Fibroblast of skin of abdomen (primary cell): ENCODE measurements around the gene TGOLN2. TPM values are rescaled to one million over a fixed set of nuclear protein-coding genes. Genes with fewer than 3 reads are reported as not detected.
"Not testable (repeated sequence)": the region's sequence is repeated elsewhere in the genome, so short reads cannot be mapped to it uniquely, and the experiment has no call there.

ENCODE experiments used
- DNase-seq: peaks from one replicate; pipeline ENCODE4 v3.0.0-alpha.2; 2013
- polyA plus RNA-seq, 2 experiments: library from polyadenylated mRNA; unstranded; fragments of 120-200 nt; gene quantifications; one replicate each; pipeline ENCODE4 v1.2.1, GENCODE V29; 2013; ENCODE audit not compliant: insufficient read length in 2 of 2

Gene TGOLN2
- 96.8 TPM for polyA plus RNA-seq (2013, experiment 1 of 2; ENCODE audit: insufficient read length)
- polyA plus RNA-seq (2013, experiment 2 of 2; ENCODE audit: insufficient read length), result 92.5 TPM

GRCh38 chr2:85327822-85328617 lies at the start of gene TGOLN2:
TGOLN2 (minus strand) TSS chr2:85327989; CDS start chr2:85327962, 27 bp downstream.
- DNase-seq, result peak; percentile 92

- no peak for DNase-seq
Measured at GRCh38 chr2:85377083-85377482, 49.3 kb upstream of the TGOLN2 start.

DNA sequence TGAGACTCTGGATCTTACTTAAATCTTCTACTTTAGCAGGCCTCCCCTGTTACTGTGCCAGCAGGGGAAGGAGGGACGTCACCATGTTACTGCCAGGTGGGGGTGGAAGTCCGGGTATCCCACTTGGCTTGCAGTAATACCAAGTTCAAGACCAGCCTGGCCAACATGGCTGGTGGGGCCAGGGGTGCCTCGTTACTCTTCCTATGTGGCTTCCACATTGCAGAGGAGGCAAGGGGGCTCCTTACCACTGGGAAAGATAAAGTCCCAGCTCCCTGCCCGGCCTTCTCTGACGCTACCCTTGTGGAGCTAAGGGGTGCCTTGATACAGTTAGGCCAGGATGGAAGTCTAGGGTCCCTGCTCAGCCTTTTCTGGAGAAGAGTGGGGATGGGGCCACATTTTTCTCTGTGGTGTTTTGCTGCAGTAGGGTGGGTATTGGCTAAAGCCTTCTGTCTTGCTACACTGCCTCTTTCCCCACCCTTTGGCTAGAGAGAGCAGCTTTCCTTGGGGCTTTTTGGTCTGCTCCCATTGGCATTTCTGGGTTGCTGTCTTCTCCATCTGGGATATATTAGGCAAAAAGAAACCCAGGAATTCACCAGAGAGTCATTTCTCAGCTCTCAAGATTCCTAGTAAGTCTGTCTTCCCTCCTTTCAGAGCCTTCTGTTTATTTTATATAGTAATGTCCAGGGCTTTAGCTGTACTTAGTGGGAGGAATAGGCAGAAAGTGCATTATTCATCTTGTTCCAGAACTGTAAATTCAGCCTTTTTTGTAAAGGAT lies 48.7 kb upstream of the TGOLN2 start:
- peak; percentile 66 for DNase-seq

- no peak for DNase-seq
Measured at GRCh38 chr2:85371045-85371444, 43.3 kb upstream of the TGOLN2 start.

DNA sequence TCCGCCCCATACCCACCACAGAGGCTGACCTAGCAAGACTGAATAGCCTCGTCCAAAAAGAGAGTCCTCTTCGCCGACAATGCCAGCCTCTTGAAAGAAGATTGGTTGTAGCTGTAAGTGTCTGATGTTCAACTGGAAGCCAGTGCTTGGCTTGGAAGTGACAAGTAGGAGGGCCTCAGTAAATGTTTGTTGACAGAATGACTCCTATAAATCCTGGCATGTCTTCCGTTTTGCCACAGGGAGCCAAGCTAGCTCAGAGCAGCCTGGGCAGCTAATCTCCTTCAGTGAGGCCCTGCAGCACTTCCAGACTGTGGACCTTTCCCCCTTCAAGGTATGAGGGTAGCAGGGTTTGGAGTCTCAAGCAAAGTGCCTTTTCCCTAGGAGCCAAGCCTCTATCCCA lies 41.7 kb upstream of the TGOLN2 start:
- no peak for DNase-seq

- DNase-seq, result no peak
Measured at GRCh38 chr2:85368921-85369320, 41.1 kb upstream of the TGOLN2 start.

DNA sequence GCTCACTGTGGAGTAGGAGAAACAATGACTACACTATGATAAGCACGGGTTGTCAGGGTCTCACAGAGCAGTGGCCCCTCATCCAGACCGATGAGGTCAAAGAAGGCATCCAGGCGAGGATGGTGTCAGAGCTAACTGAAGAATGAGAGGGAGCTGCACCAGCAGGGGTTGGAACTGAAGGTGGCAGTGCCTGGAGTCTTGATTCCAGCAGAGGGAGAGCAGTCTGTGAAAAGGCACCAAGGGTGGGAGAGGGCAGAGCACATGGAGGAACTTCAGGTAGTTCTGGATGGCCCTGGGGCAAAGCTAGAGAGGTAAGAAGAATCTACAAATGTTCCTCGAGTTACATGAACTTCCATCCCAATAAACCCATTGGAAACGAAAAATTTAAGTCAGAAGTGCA lies 39.4 kb upstream of the TGOLN2 start:
- no peak for DNase-seq

DNA sequence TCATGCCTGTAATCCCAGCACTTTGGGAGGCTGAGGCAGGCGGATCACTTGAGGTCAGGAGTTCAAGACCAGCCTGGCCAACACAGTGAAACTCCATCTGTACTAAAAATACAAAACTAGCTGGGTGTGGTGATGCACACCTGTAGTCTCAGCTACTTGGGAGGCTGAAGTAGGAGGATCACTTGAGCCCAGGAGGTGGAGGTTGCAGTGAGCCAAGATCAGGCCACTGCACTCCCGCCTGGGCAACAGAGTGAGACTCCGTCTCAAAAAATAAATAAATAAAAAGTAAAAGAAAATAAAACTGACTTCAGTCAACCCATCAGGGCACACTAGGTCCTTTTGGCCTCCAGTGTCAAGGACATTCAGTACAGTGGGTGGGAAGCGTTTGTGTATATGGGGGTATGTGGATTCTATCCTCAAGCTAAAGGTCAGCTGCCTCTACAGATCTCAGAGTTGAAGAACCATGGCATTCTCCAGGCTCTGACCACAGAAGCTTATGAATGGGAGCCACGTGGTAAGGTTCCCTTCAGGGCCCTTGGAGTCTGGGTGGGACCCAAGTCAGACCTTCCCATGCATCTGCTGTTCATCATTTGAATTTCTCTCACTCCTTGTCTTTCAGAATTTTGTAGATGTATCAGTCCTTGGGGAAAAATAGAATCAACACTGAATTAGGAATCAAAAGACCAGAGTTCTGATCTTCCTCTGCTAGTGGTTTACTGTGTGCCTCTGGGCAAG lies 35.0 kb upstream of the TGOLN2 start:
- not testable (repeated sequence) for DNase-seq

DNA sequence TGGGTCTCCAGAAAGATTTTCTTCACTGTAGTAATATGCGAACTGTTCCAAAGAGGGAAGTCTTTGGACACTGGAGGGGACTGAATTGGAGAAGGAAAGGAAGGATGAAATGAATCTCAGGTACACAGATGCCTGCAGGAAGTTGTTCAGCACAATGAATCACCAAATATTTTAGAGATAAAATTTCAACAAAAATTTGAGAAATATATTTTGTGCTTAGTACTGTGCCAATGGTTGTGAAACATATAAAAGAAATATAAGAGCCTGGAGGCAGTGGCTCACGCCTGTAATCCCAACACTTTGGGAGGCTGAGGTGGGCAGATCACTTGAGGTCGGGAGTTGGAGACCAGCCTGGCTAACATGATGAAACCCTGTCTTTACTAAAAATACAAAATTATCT lies 29.9 kb upstream of the TGOLN2 start:
- DNase-seq, result no peak

- no peak for DNase-seq
Measured at GRCh38 chr2:85356186-85356585, 28.4 kb upstream of the TGOLN2 start.

GRCh38 chr2:85355521-85355920 lies 27.7 kb upstream of the TGOLN2 start:
- DNase-seq, result peak; percentile 6

DNA sequence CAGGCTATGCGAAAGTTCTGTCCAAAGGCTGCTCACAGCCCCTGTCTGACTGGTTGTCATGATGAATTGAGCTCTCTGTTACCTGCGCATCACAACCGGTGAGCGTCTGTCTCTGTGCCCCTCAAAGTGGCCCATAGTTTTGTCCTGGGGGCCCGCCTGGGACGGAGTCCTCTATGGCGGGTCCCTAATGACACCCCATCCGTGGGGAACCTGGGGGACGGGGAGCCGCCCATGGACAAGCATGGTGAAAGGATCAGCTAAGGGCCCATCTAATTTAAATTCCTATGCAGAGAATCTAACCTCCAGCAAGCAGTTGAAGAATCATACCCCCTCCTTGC lies 27.3 kb upstream of the TGOLN2 start:
- no peak for DNase-seq

DNA sequence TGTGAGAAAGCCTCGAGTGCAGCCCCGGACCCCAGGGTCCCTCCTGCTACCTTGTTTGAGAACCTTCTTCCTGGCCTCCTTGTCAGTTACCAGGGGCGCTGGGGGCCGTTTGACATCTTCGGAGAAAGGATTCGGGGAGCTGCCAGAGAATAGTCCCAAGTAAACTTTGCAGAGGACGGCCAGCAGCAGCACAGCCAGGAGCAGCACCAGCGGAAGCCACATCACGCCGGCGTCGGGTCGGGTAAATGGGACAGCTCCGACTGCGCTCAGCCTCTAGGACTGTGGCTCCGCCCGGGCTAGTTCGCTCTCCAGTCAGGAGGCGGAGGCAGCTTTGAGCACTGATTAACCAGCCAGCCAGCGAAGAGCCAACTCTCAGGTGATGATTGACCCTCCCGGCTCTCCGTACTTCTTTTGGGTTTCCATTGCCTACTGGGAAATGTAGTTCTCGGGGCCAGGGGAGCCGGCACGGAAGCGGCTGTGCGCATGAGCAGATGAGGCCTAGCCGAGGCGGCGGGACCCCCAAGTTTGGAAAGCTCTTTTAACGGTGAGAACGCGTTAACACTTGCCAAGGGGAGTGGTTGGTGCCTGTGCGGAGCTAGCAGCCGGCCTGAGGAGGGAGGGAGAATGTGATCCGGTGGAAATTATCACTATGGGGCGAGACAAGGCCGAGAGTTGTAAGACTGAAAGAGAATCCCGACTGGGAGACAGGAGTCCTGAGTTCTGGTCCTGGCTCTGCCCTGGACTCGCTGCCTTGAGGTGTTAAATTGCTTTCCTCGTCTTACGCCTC lies 26.7 kb upstream of the TGOLN2 start, which contains the start of the genes ELMOD3 and RETSAT:
TSS of gene ELMOD3 (plus strand) at position 484 of the 787 bp plus-strand sequence. CDS start 2,430 bp downstream, outside the sequence.
TSS of gene RETSAT (minus strand) at position 243 of the 787 bp plus-strand sequence. CDS start at position 222, 21 bp downstream.
- peak; percentile 100 for DNase-seq

GRCh38 chr2:85353876-85354285 lies 26.1 kb upstream of the TGOLN2 start:
- peak; percentile 4 for DNase-seq

- DNase-seq, result no peak
Measured at GRCh38 chr2:85347599-85347998, 19.8 kb upstream of the TGOLN2 start.

DNA sequence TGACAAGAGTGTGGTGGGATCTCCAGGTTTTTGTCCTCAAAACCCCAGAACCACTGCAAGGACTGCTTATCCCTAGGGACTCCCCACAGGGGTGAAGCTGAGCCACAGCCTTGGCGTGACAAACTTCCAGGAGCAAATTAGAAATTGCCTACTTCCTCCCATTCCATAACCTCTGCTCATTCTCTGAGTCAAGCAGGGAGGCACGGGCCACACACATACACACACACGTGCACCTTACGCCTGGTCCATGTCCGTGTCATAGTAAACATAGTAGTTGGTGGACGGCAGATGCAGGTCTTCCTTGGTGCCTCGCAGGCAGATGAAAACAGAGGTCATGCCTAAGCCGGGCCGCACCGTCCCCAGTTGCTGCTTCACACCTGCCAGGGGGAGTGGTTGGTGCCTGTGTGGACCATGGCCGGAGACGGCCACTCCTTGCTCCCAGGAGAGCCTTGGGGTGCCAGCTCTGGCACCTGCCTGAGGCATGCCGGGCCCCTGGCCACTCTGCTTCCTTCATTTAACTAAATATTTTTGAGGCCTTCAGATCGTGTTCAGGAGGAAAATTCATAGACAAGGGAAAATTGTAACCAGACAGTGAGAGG lies 16.7 kb upstream of the TGOLN2 start:
- DNase-seq, result no peak

DNA sequence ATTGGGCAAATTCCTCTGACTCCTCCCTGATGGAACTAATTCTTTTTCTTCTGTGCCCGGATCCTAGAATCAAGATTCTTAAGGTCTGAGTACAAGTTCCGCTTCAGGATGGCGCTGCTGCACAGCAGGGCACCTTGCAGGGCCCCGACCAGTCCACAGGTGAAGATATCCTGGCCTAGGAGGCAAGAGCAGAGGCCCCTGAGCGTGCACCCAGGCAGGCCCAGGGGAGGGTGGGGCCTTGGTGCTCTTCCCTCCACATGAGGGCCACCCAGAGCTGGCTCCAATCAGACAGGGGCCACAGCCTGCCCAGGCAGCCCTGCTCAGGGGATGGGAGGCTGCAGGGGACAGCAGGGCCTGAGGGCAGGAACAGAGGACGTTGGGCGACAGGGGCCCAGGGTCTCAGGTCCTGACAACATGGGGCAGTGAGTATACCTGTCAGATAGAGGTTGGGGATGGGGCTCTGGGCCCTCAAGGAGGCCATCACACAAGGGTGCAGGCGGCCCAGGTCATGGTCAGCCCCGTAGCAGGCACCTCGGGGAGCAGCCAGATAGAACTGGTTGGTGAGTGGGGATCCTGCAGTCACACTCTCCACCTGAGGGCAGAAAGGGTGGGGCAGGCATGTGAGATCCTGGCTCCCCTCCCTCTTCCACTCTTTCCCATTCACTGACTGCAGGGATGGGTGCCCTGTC lies 15.6 kb upstream of the TGOLN2 start:
- not testable (repeated sequence) for DNase-seq

DNA sequence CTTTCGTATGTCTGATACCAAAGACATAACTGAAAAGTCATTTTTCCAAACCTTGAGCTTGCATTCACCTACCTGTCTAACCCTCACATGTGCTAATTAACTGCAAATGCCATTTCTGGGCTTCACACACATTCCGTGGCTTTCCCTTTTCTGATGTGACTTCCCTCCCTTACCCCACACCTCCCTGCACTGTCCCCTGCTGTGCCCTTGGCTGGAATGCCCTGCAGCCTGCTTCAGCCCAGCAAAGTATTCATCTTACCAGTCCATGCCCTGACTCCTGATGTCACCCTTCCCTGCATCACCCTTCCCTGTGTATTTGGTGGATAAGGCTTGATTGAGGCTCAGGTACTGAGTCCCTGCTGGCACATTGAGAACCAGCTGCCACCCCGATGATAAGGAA lies 14.4 kb upstream of the TGOLN2 start:
- no peak for DNase-seq

- no peak for DNase-seq
Measured at GRCh38 chr2:85341269-85342029, 13.7 kb upstream of the TGOLN2 start.
